ENCODE data around the gene CDK4.

GRCh38 chr12:57796996-57797395 is 44.9 kb upstream of the CDK4 start:
- TF ChIP-seq TAF1 (IDR thresholded peaks at IDR 0.05; ENCODE audit: borderline replicate concordance, low read depth, low read length) = no peak
- no peak for TF ChIP-seq POLR2A (IDR thresholded peaks at IDR 0.05; ENCODE audit: low read depth, low read length)
- TF ChIP-seq POLR2AphosphoS5 (IDR thresholded peaks at IDR 0.05; ENCODE audit: low read depth, low read length) = no peak
